GM12878 (cell line): ENCODE results near the gene CFLAR. TPM values are rescaled to one million over a fixed set of nuclear protein-coding genes. Genes with fewer than 3 reads are reported as not detected.

Source experiments
- ATF3 ChIP-seq: IDR thresholded peaks from 2 replicates; pipeline ENCODE4 v1.6.1; 2011; ENCODE audit warnings: low read depth, mild to moderate bottlenecking, low read length, moderate library complexity, borderline replicate concordance; ENCODE audit errors: extremely low read depth
- BACH1 ChIP-seq: fragments of 450-650 bp; IDR thresholded peaks from 2 replicates; pipeline ENCODE4 v1.6.1; 2017; ENCODE audit warnings: mild to moderate bottlenecking, borderline replicate concordance
- CHD2 ChIP-seq: IDR thresholded peaks from 2 replicates; pipeline ENCODE4 v1.6.1; 2011; ENCODE audit warnings: low read depth, low read length, improper control_type of control experiment, borderline replicate concordance
- CREB1 ChIP-seq: IDR thresholded peaks from 2 replicates; pipeline ENCODE4 v1.6.1; 2012; ENCODE audit warnings: low read depth, mild to moderate bottlenecking, inconsistent platforms
- CREM ChIP-seq: IDR thresholded peaks from 2 replicates; pipeline ENCODE4 v1.6.1; 2014; ENCODE audit warnings: antibody characterized with exemption, low read depth
- E4F1 ChIP-seq: fragments of 450-650 bp; IDR thresholded peaks from 2 replicates; pipeline ENCODE4 v1.6.1; 2018; ENCODE audit warnings: borderline replicate concordance, mild to moderate bottlenecking; ENCODE audit not compliant: partially characterized antibody
- EGR1 ChIP-seq, 2 experiments: IDR thresholded peaks; 1 replicate in 1 of 2; 2 replicates in 1 of 2; pipeline ENCODE4 v1.6.1; 2011 to 2012; ENCODE audit warnings: low read depth in 2 of 2, low read length in 2 of 2, borderline replicate concordance in 1 of 2, mild to moderate bottlenecking in 1 of 2, moderate library complexity in 1 of 2
- FOXK2 ChIP-seq: fragments of 450-650 bp; IDR thresholded peaks from 2 replicates; pipeline ENCODE4 v1.6.1; 2017; ENCODE audit warnings: mild to moderate bottlenecking, moderate library complexity
- IKZF1 ChIP-seq: fragments of 450-650 bp; conservative IDR thresholded peaks from 2 replicates; pipeline ENCODE4 v1.6.1; 2017; ENCODE audit warnings: antibody characterized with exemption, mild to moderate bottlenecking
- MEF2A ChIP-seq: IDR thresholded peaks from 2 replicates; pipeline ENCODE4 v1.6.1; 2011; ENCODE audit warnings: low read depth, mild to moderate bottlenecking, low read length, moderate library complexity; ENCODE audit not compliant: insufficient read depth
- MLLT1 ChIP-seq: fragments of 450-650 bp; IDR thresholded peaks from 2 replicates; pipeline ENCODE4 v1.6.1; 2016; ENCODE audit warnings: mild to moderate bottlenecking
- NR2F1 ChIP-seq: fragments of 450-650 bp; conservative IDR thresholded peaks from 2 replicates; pipeline ENCODE4 v1.6.1; 2017; ENCODE audit warnings: mild to moderate bottlenecking
- PML ChIP-seq: IDR thresholded peaks from 2 replicates; pipeline ENCODE4 v1.6.1; 2012; ENCODE audit warnings: low read length, inconsistent platforms
- POLR2AphosphoS5 ChIP-seq: IDR thresholded peaks from 2 replicates; pipeline ENCODE4 v1.6.1; 2011; ENCODE audit warnings: mild to moderate bottlenecking, low read length, inconsistent platforms
- POU2F2 ChIP-seq: IDR thresholded peaks from 3 replicates; pipeline ENCODE4 v1.6.1; 2011; ENCODE audit warnings: low read depth, mild to moderate bottlenecking, low read length, borderline replicate concordance
- PRDM15 ChIP-seq: fragments of 450-650 bp; formaldehyde crosslinking; IDR thresholded peaks from 2 replicates; pipeline ENCODE4 v1.4.0; 2020; ENCODE audit warnings: mild to moderate bottlenecking, moderate library complexity
- RAD21 ChIP-seq: IDR thresholded peaks from 2 replicates; pipeline ENCODE4 v1.6.1; 2011; ENCODE audit warnings: mild to moderate bottlenecking, low read depth, low read length, moderate library complexity; ENCODE audit not compliant: insufficient read depth
- STAT1 ChIP-seq: fragments of 450-650 bp; conservative IDR thresholded peaks from 2 replicates; pipeline ENCODE4 v1.6.1; 2014; ENCODE audit warnings: antibody characterized with exemption, mild to moderate bottlenecking
- SUZ12 ChIP-seq: fragments of 200-600 bp; sonication (generic); IDR thresholded peaks from one replicate; pipeline ENCODE4 v1.6.1; 2018; ENCODE audit warnings: antibody characterized with exemption, mild to moderate bottlenecking; ENCODE audit not compliant: unreplicated experiment
- TAF1 ChIP-seq: IDR thresholded peaks from 2 replicates; pipeline ENCODE4 v1.6.1; 2011; ENCODE audit warnings: mild to moderate bottlenecking, low read depth, low read length, borderline replicate concordance
- TBL1XR1 ChIP-seq: IDR thresholded peaks from 2 replicates; pipeline ENCODE4 v1.6.1; 2012; ENCODE audit warnings: low read depth, low read length, improper control_type of control experiment
- WRNIP1 ChIP-seq: IDR thresholded peaks from 2 replicates; pipeline ENCODE4 v1.6.1; 2011; ENCODE audit warnings: low read depth, low read length, improper control_type of control experiment, borderline replicate concordance
- polyA plus RNA-seq, 11 experiments: library from polyadenylated mRNA; depleted of rRNA in 4 of 11; unstranded in 6 of 11; stranded (reverse) in 5 of 11; fragments of >200 nt; fragmentation: Nextera tagmentation in 4 of 11; fragmentation: Illumina TruSeq in 1 of 11; extraction: Ambion mirVana in 4 of 11; extraction: Trizol in 1 of 11; gene quantifications; 1 replicate in 1 of 11; 2 replicates in 10 of 11; pipeline versions ENCODE4 v1.2.1 to v1.2.3, GENCODE V29; 2011 to 2016; ENCODE audit warnings: inconsistent platforms in 2 of 11, missing spikeins in 2 of 11, low read depth in 1 of 11
- total RNA-seq, 4 experiments: library from RNA; depleted of rRNA in 3 of 4; stranded (reverse); fragments of >200 nt in 3 of 4; fragmentation: Illumina TruSeq in 1 of 4; extraction: Trizol in 1 of 4; gene quantifications; 2 replicates each; pipeline versions ENCODE4 v1.2.1 to v1.2.3, GENCODE V29; 2013 to 2021

Gene CFLAR
- total and polyA plus RNA-seq, 10 of the 15 experiments (the other 5 are each of a cell fraction or from before 2014, with no cell fraction given) = 80.6 to 181 (median 101) TPM

- TF ChIP-seq E4F1 (no peak), TBL1XR1 (peak; percentile 28; the same call in 1 of the 2 replicates), MLLT1 (0 out of 2 replicates have a peak, but pooled peaks have one; percentile 31), FOXK2 (no peak), CHD2 (no peak), NR2F1 (no peak), STAT1 (no peak), POLR2AphosphoS5 (no peak), PML (peak; percentile 51; the same call in 1 of the 2 replicates), RAD21 (no peak), WRNIP1 (no peak), CREM (peak; percentile 59; the same call in 1 of the 2 replicates), POU2F2 (no peak), BACH1 (no peak), MEF2A (peak; percentile 79), ATF3 (no peak), PRDM15 (CRISPR knock-in tag) (no peak), SUZ12 (no peak), IKZF1 (peak; percentile 83), CREB1 (no peak), TAF1 (no peak; the same call in 1 of the 2 replicates), EGR1 (IDR thresholded peaks at IDR 0.05; ENCODE audit: borderline replicate concordance in 1 of 2, low read depth in 2 of 2, low read length in 2 of 2) (no peak)
Measured at GRCh38 chr2:201151127-201151981, 35.4 kb downstream of the CFLAR start (continued).
